MG63 (cell line): ENCODE data around the gene NOP10. TPM values are rescaled to one million over a fixed set of nuclear protein-coding genes. Genes with fewer than 3 reads are reported as not detected.

Experiments used
- DNase-seq: peaks from one replicate; pipeline ENCODE4 v3.0.0-alpha.2; 2020
- H3K27me3 ChIP-seq: fragments of 250-450 bp; sonication (Bioruptor Pico); 2 replicates; pipeline ENCODE4 v1.5.1; 2020; ENCODE audit warnings: mild to moderate bottlenecking, moderate library complexity
- H3K36me3 ChIP-seq: fragments of 250-450 bp; sonication (Bioruptor Pico); 2 replicates; pipeline ENCODE4 v1.5.1; 2020; ENCODE audit warnings: mild to moderate bottlenecking, moderate library complexity
- H3K4me3 ChIP-seq: fragments of 250-450 bp; sonication (Bioruptor Pico); 2 replicates; pipeline ENCODE4 v1.5.1; 2020; ENCODE audit warnings: mild to moderate bottlenecking, moderate library complexity
- H3K9me3 ChIP-seq: fragments of 250-450 bp; sonication (Bioruptor Pico); 2 replicates; pipeline ENCODE4 v1.5.1; 2020; ENCODE audit warnings: mild to moderate bottlenecking, moderate library complexity
- total RNA-seq: library from RNA; depleted of rRNA; stranded (reverse); fragments of >200 nt; shearing (Covaris generic); gene quantifications from 2 replicates; pipeline ENCODE4 v1.2.3, GENCODE V29; 2014; ENCODE audit warnings: low replicate concordance

NOP10 gene
- total RNA-seq, 1 experiment from 2014 or later = 180 TPM

DNA sequence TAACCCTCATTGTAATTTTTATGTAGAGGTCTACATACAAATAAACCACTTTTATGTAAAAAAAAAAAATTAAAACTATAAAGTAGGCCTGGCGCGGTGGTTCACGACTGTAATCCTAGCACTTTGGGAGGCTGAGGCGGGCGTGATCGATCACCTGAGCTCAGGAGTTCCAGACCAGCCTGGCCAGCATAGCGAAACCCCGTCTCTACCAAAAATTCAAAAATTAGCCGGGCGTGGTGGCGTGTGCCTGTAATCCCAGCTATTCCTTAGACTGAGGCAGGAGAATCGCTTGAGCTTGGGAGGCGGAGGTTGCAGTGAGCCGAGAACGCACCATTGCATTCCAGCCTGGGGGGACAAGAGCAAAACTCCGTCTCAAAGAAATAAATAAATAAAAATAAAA is 4.6 kb downstream of the NOP10 start:
- H3K27me3 ChIP-seq = no peaks in the 10 kb centered on the region
- H3K4me3 ChIP-seq = peak overlapping the region; percentile 64
- peaks cover 28% of the 10 kb centered on the region for H3K36me3 ChIP-seq
- H3K9me3 ChIP-seq = no peaks in the 10 kb centered on the region
- DNase-seq = no peak

GRCh38 chr15:34337557-34338306 is 5.2 kb downstream of the NOP10 start, which contains the start of gene SLC12A6:
SLC12A6 (minus strand) TSS chr15:34337781; CDS start chr15:34336680, 1,101 bp downstream.
- Histone ChIP-seq H3K9me3 (no peaks in the 10 kb centered on the region), H3K4me3 (peak within 1 kb of the TSS; percentile 64), H3K36me3 (peaks cover 28% of the 10 kb centered on the region), H3K27me3 (no peaks in the 10 kb centered on the region)
- DNase-seq = peak; percentile 93

GRCh38 chr15:34336991-34337556 is 5.9 kb downstream of the NOP10 start:
- peak overlapping the region; percentile 64 for H3K4me3 ChIP-seq
- no peak for DNase-seq
- no peaks in the 10 kb centered on the region for H3K9me3 ChIP-seq
- H3K27me3 ChIP-seq = no peaks in the 10 kb centered on the region
- peaks cover 27% of the 10 kb centered on the region for H3K36me3 ChIP-seq

DNA sequence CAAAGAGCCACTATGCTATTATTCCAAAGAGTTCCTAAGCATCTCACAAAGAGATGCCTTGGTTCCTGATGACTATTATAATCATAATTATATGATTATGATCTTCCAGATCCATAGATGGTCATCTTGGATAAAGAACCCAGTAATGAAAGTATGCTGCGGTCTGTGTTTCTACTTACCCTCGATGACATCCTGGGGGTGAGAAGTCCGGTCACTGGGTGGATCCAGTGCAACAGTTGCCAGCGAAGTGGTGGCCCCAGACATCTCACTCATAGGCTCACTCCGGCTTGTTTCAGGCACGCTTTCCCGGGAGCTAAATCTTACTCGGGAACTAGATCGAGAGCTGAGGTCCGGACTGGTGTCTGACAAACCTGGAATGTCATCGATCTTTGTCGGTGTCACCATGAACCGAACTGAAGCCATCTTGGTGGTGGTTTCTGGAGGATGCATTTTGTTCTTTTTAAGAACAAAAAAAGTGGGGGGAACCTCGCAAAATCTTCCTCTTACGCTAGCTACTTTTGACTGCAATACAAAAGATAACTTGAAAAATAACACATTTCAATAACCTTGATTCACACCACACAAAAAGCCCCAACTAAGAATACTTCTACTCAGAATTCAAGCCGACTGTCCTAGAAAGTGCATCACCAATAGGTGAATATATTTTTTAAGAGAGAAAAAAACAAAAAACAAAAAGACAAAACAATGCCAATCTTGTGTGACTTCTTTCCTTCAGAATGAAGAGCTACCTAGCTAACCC is 6.5 kb downstream of the NOP10 start:
- Histone ChIP-seq H3K4me3 (no peak overlapping the region; the same call in 1 of the 2 replicates), H3K27me3 (no peaks in the 10 kb centered on the region), H3K36me3 (peaks cover 20% of the 10 kb centered on the region), H3K9me3 (no peaks in the 10 kb centered on the region)
- DNase-seq = no peak

DNA sequence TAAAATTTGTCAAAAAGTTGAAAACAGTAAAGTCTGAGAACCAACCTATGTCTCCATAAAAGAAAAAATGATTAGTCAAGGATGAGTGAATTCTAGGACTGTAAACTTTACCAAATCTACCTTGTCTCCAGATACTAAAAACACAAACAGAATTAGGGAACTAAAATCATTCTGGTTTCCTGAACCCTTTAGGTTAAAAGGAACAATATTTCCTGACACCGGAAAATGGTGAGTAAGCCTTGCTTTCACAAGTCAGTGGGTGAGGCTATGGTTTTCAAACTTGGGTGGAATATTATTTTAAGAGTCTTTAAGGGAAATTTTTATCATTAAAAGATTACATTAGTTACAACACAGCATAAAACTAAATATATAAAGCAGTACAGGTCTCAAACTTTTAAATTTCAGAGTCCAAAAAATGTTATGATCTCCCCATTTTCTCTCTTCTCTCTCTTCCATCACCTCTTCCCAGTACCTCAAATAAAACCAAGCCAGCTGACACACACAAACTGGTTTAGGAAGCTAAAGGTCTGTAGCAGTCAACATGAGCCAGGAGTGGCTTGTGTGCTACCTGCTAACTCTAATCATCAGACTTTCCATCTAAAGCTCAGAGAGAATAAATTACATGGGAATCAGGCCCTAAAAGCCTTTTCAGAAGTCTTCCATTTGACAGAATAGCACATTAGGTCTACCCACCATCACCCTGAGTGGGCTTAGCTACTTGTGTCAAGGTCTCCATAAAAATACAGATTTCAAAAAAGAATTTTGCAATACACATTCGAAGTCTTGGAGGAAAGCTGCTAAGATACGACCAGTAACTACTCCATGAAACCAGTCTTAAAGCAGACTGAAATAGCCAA is 7.5 kb downstream of the NOP10 start:
- no peak overlapping the region for H3K4me3 ChIP-seq
- no peak for DNase-seq
- no peaks in the 10 kb centered on the region for H3K27me3 ChIP-seq
- H3K36me3 ChIP-seq = peaks cover 15% of the 10 kb centered on the region
- H3K9me3 ChIP-seq = no peaks in the 10 kb centered on the region

DNA sequence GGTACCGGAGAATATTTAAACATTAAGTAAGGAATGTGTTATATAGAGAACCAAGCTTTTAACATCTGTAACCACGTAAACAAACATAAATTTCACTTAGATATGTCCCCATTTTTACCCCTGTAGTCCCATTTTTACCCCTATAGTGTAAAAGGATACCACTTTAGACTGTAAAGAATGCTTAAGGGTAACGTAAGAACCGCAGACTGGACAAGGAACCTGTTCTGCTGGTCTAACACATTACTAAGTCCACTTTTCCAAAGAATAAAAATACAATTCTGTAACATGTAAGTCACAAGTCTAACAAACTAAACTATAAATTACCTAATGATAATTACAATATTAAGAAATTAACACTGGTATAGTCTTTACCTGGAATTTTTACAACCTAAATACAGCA is 8.3 kb downstream of the NOP10 start:
- H3K27me3 ChIP-seq = no peaks in the 10 kb centered on the region
- H3K36me3 ChIP-seq = peaks cover 10% of the 10 kb centered on the region; the same call in 1 of the 2 replicates
- no peak overlapping the region for H3K4me3 ChIP-seq

DNA sequence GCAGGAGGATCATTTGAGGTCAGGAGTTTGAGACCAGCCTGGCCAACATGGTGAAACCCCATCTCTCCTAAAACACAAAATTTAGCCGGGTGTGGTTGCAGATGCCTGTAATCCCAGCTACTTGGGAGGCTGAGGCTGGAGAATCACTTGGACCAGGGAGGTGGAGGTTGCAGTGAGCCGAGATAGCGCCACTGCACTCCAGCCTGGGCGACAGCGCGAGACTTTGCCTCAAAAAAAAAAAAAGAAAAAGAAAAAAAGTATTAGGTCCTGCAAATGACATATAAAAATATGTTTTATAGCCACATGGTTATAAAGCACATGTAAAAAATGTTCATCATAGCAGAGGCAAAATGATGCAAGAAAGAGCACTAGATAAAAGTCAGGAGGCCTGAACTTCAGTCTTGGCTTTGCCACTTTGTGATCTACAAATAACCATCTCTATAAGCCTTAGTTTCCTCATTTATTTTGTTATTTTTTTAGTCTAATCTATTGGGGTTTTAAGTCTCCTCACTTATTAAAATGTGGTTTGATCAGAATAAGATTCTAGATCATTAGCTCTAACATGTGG is 10.3 kb downstream of the NOP10 start:
- Histone ChIP-seq H3K9me3 (no peaks in the 10 kb centered on the region), H3K27me3 (no peaks in the 10 kb centered on the region), H3K4me3 (no peak overlapping the region), H3K36me3 (no peaks in the 10 kb centered on the region)
- DNase-seq = no peak

More for the DNA sequence above, 8.3 kb downstream of the NOP10 start:
- DNase-seq = no peak
- no peaks in the 10 kb centered on the region for H3K9me3 ChIP-seq

DNA sequence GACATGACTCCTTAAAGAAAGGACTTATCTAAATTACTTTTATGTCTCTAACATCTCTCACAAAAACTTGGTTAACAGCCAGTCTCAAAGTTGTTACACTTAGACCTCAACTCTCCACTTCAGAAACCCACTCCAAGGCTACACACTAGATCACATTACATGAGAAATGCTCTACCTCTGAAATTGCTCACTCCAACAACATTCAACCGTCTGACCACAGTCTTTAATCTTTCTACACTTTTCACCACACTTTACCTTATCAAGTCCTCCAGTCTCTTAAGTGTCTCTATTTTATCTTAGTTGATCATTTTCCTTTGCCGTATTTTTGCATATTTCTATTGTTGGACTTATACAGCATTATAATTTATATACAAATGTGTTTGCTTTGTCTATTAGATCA is 11.1 kb downstream of the NOP10 start:
- no peaks in the 10 kb centered on the region for H3K9me3 ChIP-seq
- H3K36me3 ChIP-seq = no peaks in the 10 kb centered on the region
- H3K4me3 ChIP-seq = no peak overlapping the region
- DNase-seq = no peak
- no peaks in the 10 kb centered on the region for H3K27me3 ChIP-seq

DNA sequence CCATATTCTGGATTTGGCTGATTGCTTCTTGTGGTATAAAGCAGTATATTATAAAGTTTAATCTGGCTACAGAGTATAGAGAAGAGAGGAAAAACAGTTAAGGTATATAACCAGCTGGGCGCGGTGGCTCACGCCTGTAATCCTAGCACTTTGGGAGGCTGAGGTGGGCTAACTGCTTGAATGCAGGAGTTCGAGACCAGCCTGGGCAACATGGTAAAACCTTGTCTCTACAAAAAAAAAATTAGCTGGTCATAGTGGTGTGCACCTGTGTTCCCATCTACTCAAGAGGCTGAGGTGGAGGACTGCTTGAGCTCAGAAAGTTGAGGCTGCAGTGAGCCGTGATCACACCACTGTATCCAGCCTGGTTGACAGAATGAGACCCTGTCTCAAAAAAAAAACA is 12.7 kb downstream of the NOP10 start:
- no peaks in the 10 kb centered on the region for H3K9me3 ChIP-seq
- no peaks in the 10 kb centered on the region for H3K36me3 ChIP-seq
- no peaks in the 10 kb centered on the region for H3K27me3 ChIP-seq
- DNase-seq = no peak
- no peak overlapping the region for H3K4me3 ChIP-seq

DNA sequence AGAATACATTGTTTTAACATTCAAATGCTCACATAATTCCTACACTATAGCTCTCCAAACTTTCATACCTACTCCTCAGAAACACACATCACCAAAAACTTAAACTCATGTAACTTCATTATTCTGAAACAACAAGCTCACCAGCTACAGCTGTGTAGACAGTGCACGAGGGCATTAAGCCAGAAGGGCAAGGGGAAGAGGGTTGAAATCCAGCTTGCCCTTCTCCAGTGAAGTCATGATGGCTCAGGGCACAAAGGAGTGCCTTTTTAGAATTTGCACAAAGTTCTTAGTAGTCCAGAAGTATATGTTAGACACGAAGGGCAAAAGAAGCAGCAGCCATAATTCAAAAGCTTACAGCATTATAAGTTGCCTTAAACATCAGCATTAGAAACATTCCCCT is 13.9 kb downstream of the NOP10 start:
- Histone ChIP-seq H3K27me3 (no peaks in the 10 kb centered on the region), H3K9me3 (no peaks in the 10 kb centered on the region), H3K4me3 (no peak overlapping the region), H3K36me3 (no peaks in the 10 kb centered on the region)
- no peak for DNase-seq

GRCh38 chr15:34327906-34328305 is 15.0 kb downstream of the NOP10 start:
- H3K36me3 ChIP-seq = no peaks in the 10 kb centered on the region
- H3K4me3 ChIP-seq = no peak overlapping the region
- no peak for DNase-seq
- H3K27me3 ChIP-seq = no peaks in the 10 kb centered on the region
- H3K9me3 ChIP-seq = no peaks in the 10 kb centered on the region

DNA sequence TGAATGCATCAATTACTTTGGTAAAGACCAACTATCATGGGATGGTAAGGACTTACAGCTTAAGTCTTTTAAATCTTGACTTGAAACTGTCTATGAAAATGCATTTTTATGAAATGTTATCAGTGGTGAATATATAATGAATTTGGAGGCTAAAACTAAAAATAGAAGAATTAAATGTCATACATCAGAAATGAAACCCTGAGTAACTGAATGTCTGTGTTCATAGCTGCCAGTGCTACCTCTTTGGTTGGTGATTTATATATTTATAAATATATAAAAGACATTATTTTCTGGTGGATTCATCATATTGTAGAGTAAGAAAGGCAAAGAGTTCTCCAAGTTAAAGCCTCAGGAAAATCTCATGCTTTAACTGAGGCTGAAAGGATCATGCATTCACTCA is 17.6 kb downstream of the NOP10 start:
- H3K36me3 ChIP-seq = no peaks in the 10 kb centered on the region
- no peak overlapping the region for H3K4me3 ChIP-seq
- DNase-seq = no peak
- no peaks in the 10 kb centered on the region for H3K27me3 ChIP-seq
- no peaks in the 10 kb centered on the region for H3K9me3 ChIP-seq

DNA sequence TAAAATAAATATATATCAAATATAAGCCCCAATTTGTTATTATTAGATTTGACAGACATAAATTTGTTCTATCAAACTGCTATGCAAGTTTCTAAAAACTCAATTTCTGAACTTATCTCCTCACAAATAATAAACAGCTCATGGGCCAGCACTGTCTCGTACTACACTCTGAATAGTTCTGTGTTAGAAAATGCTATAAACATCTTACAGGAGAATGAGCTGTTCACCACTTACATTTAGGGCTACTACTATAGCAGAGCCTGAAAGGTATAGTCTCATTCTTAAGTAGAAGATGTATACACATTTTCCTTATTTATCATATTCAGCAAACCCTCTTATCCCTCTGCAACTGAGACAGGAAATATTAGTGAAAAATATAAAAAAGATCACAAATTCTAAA is 18.0 kb downstream of the NOP10 start:
- H3K4me3 ChIP-seq = no peak overlapping the region
- no peaks in the 10 kb centered on the region for H3K36me3 ChIP-seq
- no peaks in the 10 kb centered on the region for H3K27me3 ChIP-seq
- H3K9me3 ChIP-seq = no peaks in the 10 kb centered on the region
- no peak for DNase-seq

- Histone ChIP-seq H3K9me3 (no peaks in the 10 kb centered on the region), H3K36me3 (no peaks in the 10 kb centered on the region), H3K27me3 (no peaks in the 10 kb centered on the region), H3K4me3 (no peak overlapping the region)
- DNase-seq = no peak
Observed at GRCh38 chr15:34323217-34323616, 19.7 kb downstream of the NOP10 start.

DNA sequence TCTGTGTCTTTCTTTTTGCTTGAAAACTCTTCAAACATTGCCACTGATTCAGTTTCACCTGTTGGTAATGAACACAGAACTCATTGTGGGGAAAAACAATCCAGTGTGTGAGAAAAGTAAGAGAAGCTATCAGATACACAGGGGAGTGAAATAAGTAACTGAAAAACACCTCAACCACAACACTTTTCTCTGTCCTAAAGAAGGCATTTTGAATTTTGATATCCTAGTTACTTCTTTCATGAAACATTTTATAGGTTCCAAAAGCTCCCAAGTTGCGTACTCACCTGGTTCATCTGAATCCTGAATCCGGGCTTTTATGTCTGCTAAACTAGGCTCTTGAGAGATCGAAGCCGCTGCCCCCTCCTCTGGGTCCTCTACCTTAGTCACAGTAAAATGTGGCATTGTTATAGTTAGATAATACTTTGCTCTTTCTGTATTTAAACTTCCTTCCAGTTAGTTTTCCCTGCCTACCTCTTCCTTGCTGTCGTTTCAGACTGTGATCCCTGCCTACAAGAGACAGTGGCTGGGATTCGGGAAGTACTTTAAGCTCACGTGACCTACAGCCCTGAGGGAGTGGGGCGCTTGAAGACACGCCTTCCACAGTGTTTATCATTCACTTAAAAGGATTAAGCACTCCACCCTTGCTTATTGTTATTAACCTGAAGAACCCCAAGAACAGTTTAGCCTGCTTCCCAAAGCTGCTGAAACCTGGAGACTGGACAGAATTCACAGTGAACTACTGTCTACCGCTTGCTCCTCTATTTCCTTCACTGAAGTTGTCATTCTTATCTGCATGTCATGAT is 24.5 kb downstream of the NOP10 start:
- no peaks in the 10 kb centered on the region for H3K27me3 ChIP-seq
- DNase-seq = peak; percentile 16
- peak overlapping the region; percentile 34 for H3K4me3 ChIP-seq
- H3K36me3 ChIP-seq = no peaks in the 10 kb centered on the region
- H3K9me3 ChIP-seq = no peaks in the 10 kb centered on the region
